ENCODE results near the gene GCNT1.
A peak's percentile ranks its signal among the peaks of the same experiment; 100 is the strongest.

GCNT1 gene

GRCh38 chr9:76462126-76462525, 3.1 kb downstream of the GCNT1 start:
- H3K9ac ChIP-seq (ENCODE audit: low read depth, low read length, poor library complexity, severe bottlenecking) = peak overlapping the region; percentile 96
- peaks cover 87% of the 10 kb centered on the region for H3K79me2 ChIP-seq (ENCODE audit: insufficient read depth, low read length)
- peaks cover 20% of the 10 kb centered on the region for H3K36me3 ChIP-seq (ENCODE audit: insufficient read depth, low read length)
- peaks cover 76% of the 10 kb centered on the region for H4K20me1 ChIP-seq (ENCODE audit: insufficient read depth, low read length, poor library complexity, severe bottlenecking)
- H3K4me3 ChIP-seq (ENCODE audit: low read length, poor library complexity, severe bottlenecking) = peak overlapping the region; percentile 93
- H3K9me3 ChIP-seq (ENCODE audit: insufficient read depth, low read depth, low read length) = no peaks in the 10 kb centered on the region
- TF ChIP-seq EZH2phosphoT487 (IDR thresholded peaks at IDR 0.05; ENCODE audit: borderline replicate concordance) (no peak), CTCF (conservative IDR thresholded peaks at IDR 0.05; ENCODE audit: low read length) (no peak)
- H2AFZ ChIP-seq (ENCODE audit: low read length) = no peak overlapping the region
- H3F3A ChIP-seq (ENCODE audit: low read depth) = peaks cover 4% of the 10 kb centered on the region; the same call in 1 of the 2 replicates
- H3K9me2 ChIP-seq (replicated peaks; ENCODE audit: low read depth, low read length) = no peaks in the 10 kb centered on the region
- H3K4me2 ChIP-seq (ENCODE audit: low read depth, low read length, poor library complexity, severe bottlenecking) = peak overlapping the region; percentile 88
- H3K27me3 ChIP-seq (ENCODE audit: insufficient read depth, low read length, poor library complexity, severe bottlenecking) = no peaks in the 10 kb centered on the region
- H3K4me1 ChIP-seq (ENCODE audit: insufficient read depth, low read length, poor library complexity, severe bottlenecking) = peaks cover 64% of the 10 kb centered on the region

- Histone ChIP-seq H3K79me2 (ENCODE audit: insufficient read depth, low read length) (peaks cover 98% of the 10 kb centered on the region), H3K9me2 (replicated peaks; ENCODE audit: low read depth, low read length) (no peaks in the 10 kb centered on the region), H3F3A (ENCODE audit: low read depth) (peaks cover 4% of the 10 kb centered on the region; the same call in 1 of the 2 replicates), H3K4me2 (ENCODE audit: low read depth, low read length, poor library complexity, severe bottlenecking) (peak overlapping the region; percentile 88), H4K20me1 (ENCODE audit: insufficient read depth, low read length, poor library complexity, severe bottlenecking) (peaks cover 87% of the 10 kb centered on the region), H3K36me3 (ENCODE audit: insufficient read depth, low read length) (peaks cover 24% of the 10 kb centered on the region), H3K4me3 (ENCODE audit: low read length, poor library complexity, severe bottlenecking) (peak overlapping the region; percentile 93), H2AFZ (ENCODE audit: low read length) (no peak overlapping the region), H3K9me3 (ENCODE audit: insufficient read depth, low read depth, low read length) (no peaks in the 10 kb centered on the region), H3K27me3 (ENCODE audit: insufficient read depth, low read length, poor library complexity, severe bottlenecking) (no peaks in the 10 kb centered on the region), H3K4me1 (ENCODE audit: insufficient read depth, low read length, poor library complexity, severe bottlenecking) (peaks cover 68% of the 10 kb centered on the region), H3K9ac (ENCODE audit: low read depth, low read length, poor library complexity, severe bottlenecking) (peak overlapping the region; percentile 96)
- TF ChIP-seq EZH2phosphoT487 (IDR thresholded peaks at IDR 0.05; ENCODE audit: borderline replicate concordance) (no peak), CTCF (conservative IDR thresholded peaks at IDR 0.05; ENCODE audit: low read length) (no peak)
Measured at GRCh38 chr9:76463211-76463610, 4.2 kb downstream of the GCNT1 start.

GRCh38 chr9:76464706-76465105, 5.7 kb downstream of the GCNT1 start:
- peaks cover 4% of the 10 kb centered on the region; the same call in 1 of the 2 replicates for H3F3A ChIP-seq (ENCODE audit: low read depth)
- TF ChIP-seq CTCF (conservative IDR thresholded peaks at IDR 0.05; ENCODE audit: low read length) = no peak
- no peak for TF ChIP-seq EZH2phosphoT487 (IDR thresholded peaks at IDR 0.05; ENCODE audit: borderline replicate concordance)
- peaks cover 100% of the 10 kb centered on the region for H3K79me2 ChIP-seq (ENCODE audit: insufficient read depth, low read length)
- peaks cover 91% of the 10 kb centered on the region for H4K20me1 ChIP-seq (ENCODE audit: insufficient read depth, low read length, poor library complexity, severe bottlenecking)
- H3K4me1 ChIP-seq (ENCODE audit: insufficient read depth, low read length, poor library complexity, severe bottlenecking) = peaks cover 71% of the 10 kb centered on the region
- peak overlapping the region; percentile 93 for H3K4me3 ChIP-seq (ENCODE audit: low read length, poor library complexity, severe bottlenecking)
- H3K9me2 ChIP-seq (replicated peaks; ENCODE audit: low read depth, low read length) = no peaks in the 10 kb centered on the region
- H3K9me3 ChIP-seq (ENCODE audit: insufficient read depth, low read depth, low read length) = no peaks in the 10 kb centered on the region
- no peak overlapping the region for H2AFZ ChIP-seq (ENCODE audit: low read length)
- peaks cover 24% of the 10 kb centered on the region for H3K36me3 ChIP-seq (ENCODE audit: insufficient read depth, low read length)
- peak overlapping the region; percentile 45 for H3K9ac ChIP-seq (ENCODE audit: low read depth, low read length, poor library complexity, severe bottlenecking)
- H3K27me3 ChIP-seq (ENCODE audit: insufficient read depth, low read length, poor library complexity, severe bottlenecking) = no peaks in the 10 kb centered on the region
- peak overlapping the region; percentile 88 for H3K4me2 ChIP-seq (ENCODE audit: low read depth, low read length, poor library complexity, severe bottlenecking)
